Prostate gland (tissue), 2 donors: ENCODE data around the gene PPM1F. TPM values are rescaled to one million over a fixed set of nuclear protein-coding genes. Genes with fewer than 3 reads are reported as not detected.

ENCODE experiments used
- DNase-seq: peaks from one replicate; pipeline ENCODE4 v3.0.0-alpha.2; 2019; ENCODE audit warnings: low spot score
- H3K27ac ChIP-seq, 2 donors: fragments of 200-600 bp; sonication (generic); 2 replicates each; pipeline ENCODE4 v1.5.1; 2017 to 2019
- H3K27me3 ChIP-seq: fragments of 200-600 bp; sonication (generic); replicated peaks from 2 replicates; pipeline ENCODE4 v1.5.1; 2019; ENCODE audit not compliant: insufficient read depth
- H3K36me3 ChIP-seq, 2 donors: fragments of 200-600 bp; sonication (generic); 1 replicate in 1 of 2; 2 replicates in 1 of 2; pipeline versions ENCODE4 v1.5.1 to v1.8.1; 2017 to 2019
- H3K4me1 ChIP-seq: fragments of 200-600 bp; sonication (generic); replicated peaks from 2 replicates; pipeline ENCODE4 v1.5.1; 2019
- H3K4me3 ChIP-seq, 2 donors: fragments of 200-600 bp; sonication (generic); 2 replicates each; pipeline ENCODE4 v1.5.1; 2017 to 2019
- H3K9me3 ChIP-seq: fragments of 200-600 bp; sonication (generic); 2 replicates; pipeline ENCODE4 v1.5.1; 2017
- POLR2A ChIP-seq: fragments of 450-650 bp; IDR thresholded peaks from one replicate; pipeline ENCODE4 v1.6.1; 2016; ENCODE audit warnings: antibody characterized with exemption, mild to moderate bottlenecking
- POLR2AphosphoS5 ChIP-seq: sonication (generic); formaldehyde crosslinking; IDR thresholded peaks from one replicate; pipeline ENCODE4 v1.6.1; 2017; ENCODE audit warnings: antibody characterized with exemption
- WGBS: methylation state at CpG from one replicate; pipeline ENCODE4 v1.1.5; 2018; 5-methylcytosine and 5-hydroxymethylcytosine counted together
- intact Hi-C: fragments of 100-400 bp; cut with DNase I; formaldehyde crosslinking; loops from one replicate; pipeline ENCODE4 v1.14.2; 2022
- total RNA-seq, 2 donors: library from RNA; depleted of rRNA; stranded (reverse); fragments of >200 nt; gene quantifications; one replicate each; pipeline ENCODE4 v1.1.0, GENCODE V29; 2016
- TF ChIP-seq, protein P1 (sequence below), 4 experiments: fragments of 200-600 bp in 2 of 4; fragments of 450-650 bp in 2 of 4; sonication (generic) in 2 of 4; IDR thresholded peaks; 1 replicate in 3 of 4; 2 replicates in 1 of 4; pipeline ENCODE4 v1.5.1; 2016 to 2019; ENCODE audit warnings: antibody characterized with exemption in 4 of 4, mild to moderate bottlenecking in 2 of 4, moderate library complexity in 2 of 4

The PPM1F gene
- total RNA-seq, 2 donors from 2014 or later, result 16.8 to 31.6 TPM

GRCh38 chr22:21961127-21961867, 8.6 kb upstream of the PPM1F start:
- 88% methylated on average over 18 of the region's 18 CpGs for WGBS
- Histone ChIP-seq H3K27ac (no peak overlapping the region), H3K36me3 (peaks cover 0 to 13% of the 10 kb centered on the region in 2 donors), H3K4me1 (no peaks in the 10 kb centered on the region), H3K9me3 (no peaks in the 10 kb centered on the region), H3K4me3 (no peak overlapping the region), H3K27me3 (no peaks in the 10 kb centered on the region)
- TF ChIP-seq, protein P1, sequence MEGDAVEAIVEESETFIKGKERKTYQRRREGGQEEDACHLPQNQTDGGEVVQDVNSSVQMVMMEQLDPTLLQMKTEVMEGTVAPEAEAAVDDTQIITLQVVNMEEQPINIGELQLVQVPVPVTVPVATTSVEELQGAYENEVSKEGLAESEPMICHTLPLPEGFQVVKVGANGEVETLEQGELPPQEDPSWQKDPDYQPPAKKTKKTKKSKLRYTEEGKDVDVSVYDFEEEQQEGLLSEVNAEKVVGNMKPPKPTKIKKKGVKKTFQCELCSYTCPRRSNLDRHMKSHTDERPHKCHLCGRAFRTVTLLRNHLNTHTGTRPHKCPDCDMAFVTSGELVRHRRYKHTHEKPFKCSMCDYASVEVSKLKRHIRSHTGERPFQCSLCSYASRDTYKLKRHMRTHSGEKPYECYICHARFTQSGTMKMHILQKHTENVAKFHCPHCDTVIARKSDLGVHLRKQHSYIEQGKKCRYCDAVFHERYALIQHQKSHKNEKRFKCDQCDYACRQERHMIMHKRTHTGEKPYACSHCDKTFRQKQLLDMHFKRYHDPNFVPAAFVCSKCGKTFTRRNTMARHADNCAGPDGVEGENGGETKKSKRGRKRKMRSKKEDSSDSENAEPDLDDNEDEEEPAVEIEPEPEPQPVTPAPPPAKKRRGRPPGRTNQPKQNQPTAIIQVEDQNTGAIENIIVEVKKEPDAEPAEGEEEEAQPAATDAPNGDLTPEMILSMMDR (IDR thresholded peaks at IDR 0.05), result no peak
- TF ChIP-seq POLR2AphosphoS5, result no peak
- no peak for TF ChIP-seq POLR2A
- no peak for DNase-seq
- intact Hi-C loops, result no loop called here

DNA sequence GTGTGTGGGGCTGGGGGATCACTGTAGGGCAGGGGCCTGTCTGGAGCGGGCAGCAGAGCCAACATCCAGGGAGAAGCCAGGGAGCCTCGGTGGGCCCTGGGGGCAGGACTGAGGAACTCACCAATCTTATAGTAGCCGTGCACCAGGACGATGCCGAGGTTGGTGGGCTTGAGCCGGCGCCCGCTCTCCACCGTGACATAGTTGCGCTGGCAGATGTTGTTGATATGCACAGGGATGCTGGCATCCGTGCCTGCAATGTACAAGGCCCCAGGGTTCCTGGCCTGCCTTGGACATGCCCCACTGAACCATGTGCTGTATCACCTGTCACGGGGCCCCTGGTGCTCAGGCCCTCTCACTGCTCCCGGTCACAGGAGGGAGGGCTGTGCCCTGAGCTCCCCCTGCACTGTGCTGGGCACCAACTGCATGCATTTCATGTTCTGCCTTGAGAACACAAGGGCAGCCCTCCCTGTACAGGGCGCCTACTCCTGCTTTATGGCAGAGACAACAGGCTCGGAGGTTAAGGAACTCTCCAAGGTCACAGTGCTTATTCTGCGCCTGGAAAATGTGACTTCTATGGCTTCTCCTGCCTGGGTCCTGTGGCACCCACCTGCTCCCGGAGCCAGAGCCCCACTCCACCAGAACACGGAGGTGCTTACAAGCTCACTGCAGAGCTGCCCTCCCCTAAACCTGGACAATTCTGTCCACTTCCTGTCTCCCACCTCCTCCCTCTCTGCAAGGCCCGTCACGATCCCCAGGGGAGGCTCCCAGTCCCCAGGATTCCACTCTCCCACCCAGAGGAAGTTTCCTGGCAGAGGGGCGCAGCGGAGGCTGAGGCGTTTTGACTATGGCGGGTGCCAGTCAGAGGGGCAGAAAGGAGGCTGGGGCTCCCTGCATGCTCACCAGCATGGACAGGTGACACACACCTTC, 7.8 kb upstream of the PPM1F start:
- 91% methylated on average over 24 of the region's 24 CpGs for WGBS
- H3K9me3 ChIP-seq, result no peaks in the 10 kb centered on the region
- no peak for TF ChIP-seq POLR2A
- TF ChIP-seq, protein P1 (IDR thresholded peaks at IDR 0.05), result no peak
- intact Hi-C loops, result no loop called here
- H3K4me3 ChIP-seq, result no peak overlapping the region
- no peak overlapping the region for H3K27ac ChIP-seq
- no peak for DNase-seq
- peaks cover 0 to 13% of the 10 kb centered on the region in 2 donors for H3K36me3 ChIP-seq
- H3K4me1 ChIP-seq, result no peaks in the 10 kb centered on the region
- no peaks in the 10 kb centered on the region for H3K27me3 ChIP-seq

DNA sequence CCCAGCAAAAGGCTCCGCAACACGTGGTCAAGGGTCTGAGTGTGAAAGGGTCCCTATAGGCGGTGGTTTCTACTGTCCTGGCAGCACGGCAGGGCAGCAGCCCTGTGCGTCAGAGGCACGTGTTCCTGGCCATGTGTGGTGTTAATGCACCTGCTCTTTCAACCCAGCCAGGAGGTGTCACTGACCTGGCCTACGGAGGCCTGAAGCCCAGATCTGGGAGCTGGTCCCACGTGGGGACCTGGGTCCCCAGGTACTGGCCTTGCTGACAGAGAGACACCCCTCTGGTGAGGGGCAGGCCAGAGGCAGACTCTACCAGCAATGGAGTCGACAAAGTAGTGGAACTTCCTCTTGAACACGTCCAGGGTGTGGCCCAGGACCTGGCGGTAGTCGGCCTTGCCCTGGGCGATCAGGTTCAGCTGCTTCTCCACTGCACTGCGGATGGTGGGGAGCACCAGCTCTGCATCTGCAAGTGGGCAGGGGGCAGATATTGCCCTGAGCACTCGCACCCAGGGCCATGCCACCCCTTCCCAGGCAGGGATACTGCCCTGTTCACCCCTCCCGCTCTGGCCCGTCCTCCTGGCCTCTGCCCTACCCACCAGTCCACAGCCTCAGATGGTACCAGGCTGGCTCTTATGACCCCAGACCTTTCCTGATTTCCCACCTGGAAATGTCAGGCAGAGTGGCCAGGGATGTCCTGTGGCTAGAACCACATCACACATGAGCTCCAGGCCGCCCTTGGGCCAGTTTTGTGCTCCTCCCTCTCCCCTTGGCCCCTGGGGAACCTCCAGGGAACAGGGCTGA, 6.8 kb upstream of the PPM1F start:
- Histone ChIP-seq H3K36me3 (peaks cover 0 to 5% of the 10 kb centered on the region in 2 donors), H3K9me3 (no peaks in the 10 kb centered on the region), H3K4me3 (no peak overlapping the region), H3K27ac (no peak overlapping the region), H3K27me3 (no peaks in the 10 kb centered on the region), H3K4me1 (no peaks in the 10 kb centered on the region)
- 81% methylated on average over 18 of the region's 18 CpGs for WGBS
- no peak for DNase-seq
- TF ChIP-seq, protein P1 (IDR thresholded peaks at IDR 0.05), result no peak
- TF ChIP-seq POLR2AphosphoS5 (no peak), POLR2A (no peak)
- intact Hi-C loops, result no loop called here

DNA sequence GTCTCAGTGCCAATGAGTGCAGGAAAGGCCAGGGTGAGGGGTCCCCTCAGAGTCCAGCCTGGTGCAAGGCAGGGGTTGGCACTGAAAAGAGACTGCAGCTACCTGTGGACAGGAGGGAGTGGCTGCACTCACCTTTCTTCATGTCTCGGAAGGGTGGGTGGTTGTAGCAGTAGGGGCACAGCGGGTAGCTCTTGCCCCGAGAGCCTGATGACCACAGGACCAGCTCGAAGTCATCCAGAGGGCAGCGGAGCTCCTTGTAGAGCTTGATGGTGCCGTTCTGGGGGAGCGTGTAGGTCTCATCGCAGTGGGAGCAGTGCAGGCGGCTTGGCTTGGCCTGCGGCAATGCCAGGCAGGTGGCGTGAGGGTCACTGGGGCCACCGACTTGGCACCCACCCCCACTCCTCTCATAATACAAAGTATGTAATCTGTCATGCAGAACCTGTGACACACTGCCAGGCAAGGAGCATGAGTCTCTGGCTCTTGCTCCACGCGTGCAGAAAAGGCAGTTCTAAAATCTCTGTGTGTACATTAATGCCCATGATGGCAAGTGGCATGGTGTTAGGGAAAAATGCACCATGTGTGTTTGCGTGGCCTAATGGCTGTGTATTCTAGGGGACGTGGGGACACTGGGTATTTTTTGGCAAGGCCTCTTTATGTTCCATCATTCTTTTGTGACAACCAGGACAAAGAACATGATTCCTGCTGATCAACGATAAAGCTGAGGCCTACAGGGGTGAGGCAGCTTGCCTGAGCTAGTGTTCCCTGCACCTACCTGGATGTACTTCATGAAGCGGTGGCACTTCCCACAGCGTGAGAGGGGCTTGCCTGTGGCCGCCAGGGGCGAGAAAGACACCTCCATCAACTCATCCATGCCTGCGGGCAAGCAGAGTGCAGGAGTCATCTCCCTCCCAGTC, 6.0 kb upstream of the PPM1F start:
- no peak for DNase-seq
- WGBS, result 83% methylated on average over 19 of the region's 22 CpGs
- Histone ChIP-seq H3K36me3 (no peaks in the 10 kb centered on the region), H3K27ac (no peak overlapping the region), H3K27me3 (no peaks in the 10 kb centered on the region), H3K4me3 (no peak overlapping the region), H3K4me1 (no peaks in the 10 kb centered on the region), H3K9me3 (no peaks in the 10 kb centered on the region)
- intact Hi-C loops, result no loop called here
- no peak for TF ChIP-seq POLR2AphosphoS5
- TF ChIP-seq, protein P1 (IDR thresholded peaks at IDR 0.05), result no peak
- TF ChIP-seq POLR2A, result no peak
